HCT116 (cell line): ENCODE results near the gene BTNL8.

ENCODE experiments used
- CEBPB ChIP-seq: IDR thresholded peaks from 2 replicates; pipeline ENCODE4 v1.6.1; 2012; ENCODE audit warnings: low read depth
- CTCF ChIP-seq, 3 experiments: fragments of 200-600 bp in 1 of 3; sonication (generic) in 1 of 3; IDR thresholded peaks in 2 of 3; conservative IDR thresholded peaks in 1 of 3; 2 replicates each; pipeline ENCODE4 v1.5.1; 2012 to 2017; ENCODE audit warnings: low read depth in 2 of 3, low read length in 2 of 3, antibody characterized with exemption in 1 of 3, borderline replicate concordance in 1 of 3, control low read depth in 1 of 3, mild to moderate bottlenecking in 1 of 3, mixed read lengths in 1 of 3, mixed run types in 1 of 3, moderate library complexity in 1 of 3; ENCODE audit not compliant: insufficient read depth in 1 of 3
- EZH2 ChIP-seq: fragments of 200-600 bp; sonication (generic); IDR thresholded peaks from 2 replicates; pipeline ENCODE4 v1.6.1; 2017; ENCODE audit warnings: antibody characterized with exemption, mixed run types
- EZH2phosphoT487 ChIP-seq: fragments of 200-600 bp; IDR thresholded peaks from 2 replicates; pipeline ENCODE4 v1.6.1; 2018; ENCODE audit warnings: antibody characterized with exemption, borderline replicate concordance
- JUND ChIP-seq: IDR thresholded peaks from 2 replicates; pipeline ENCODE4 v1.6.1; 2012
- POLR2AphosphoS5 ChIP-seq: IDR thresholded peaks from 2 replicates; pipeline ENCODE4 v1.6.1; 2011; ENCODE audit warnings: mild to moderate bottlenecking, low read depth, low read length, moderate library complexity
- RAD21 ChIP-seq: IDR thresholded peaks from 2 replicates; pipeline ENCODE4 v1.6.1; 2012; ENCODE audit warnings: low read depth, mild to moderate bottlenecking
- SP1 ChIP-seq: IDR thresholded peaks from 2 replicates; pipeline ENCODE4 v1.6.1; 2012; ENCODE audit warnings: low read depth
- YY1 ChIP-seq: IDR thresholded peaks from 2 replicates; pipeline ENCODE4 v1.6.1; 2011; ENCODE audit warnings: low read length, low read depth, moderate library complexity, mild to moderate bottlenecking; ENCODE audit not compliant: insufficient replicate concordance; ENCODE audit errors: extremely low read depth
- TF ChIP-seq, protein P1 (sequence below): IDR thresholded peaks from 2 replicates; pipeline ENCODE4 v1.6.1; 2012; ENCODE audit warnings: low read depth
- TF ChIP-seq, protein P2 (sequence below): IDR thresholded peaks from 2 replicates; pipeline ENCODE4 v1.6.1; 2012

- TF ChIP-seq, protein P1, sequence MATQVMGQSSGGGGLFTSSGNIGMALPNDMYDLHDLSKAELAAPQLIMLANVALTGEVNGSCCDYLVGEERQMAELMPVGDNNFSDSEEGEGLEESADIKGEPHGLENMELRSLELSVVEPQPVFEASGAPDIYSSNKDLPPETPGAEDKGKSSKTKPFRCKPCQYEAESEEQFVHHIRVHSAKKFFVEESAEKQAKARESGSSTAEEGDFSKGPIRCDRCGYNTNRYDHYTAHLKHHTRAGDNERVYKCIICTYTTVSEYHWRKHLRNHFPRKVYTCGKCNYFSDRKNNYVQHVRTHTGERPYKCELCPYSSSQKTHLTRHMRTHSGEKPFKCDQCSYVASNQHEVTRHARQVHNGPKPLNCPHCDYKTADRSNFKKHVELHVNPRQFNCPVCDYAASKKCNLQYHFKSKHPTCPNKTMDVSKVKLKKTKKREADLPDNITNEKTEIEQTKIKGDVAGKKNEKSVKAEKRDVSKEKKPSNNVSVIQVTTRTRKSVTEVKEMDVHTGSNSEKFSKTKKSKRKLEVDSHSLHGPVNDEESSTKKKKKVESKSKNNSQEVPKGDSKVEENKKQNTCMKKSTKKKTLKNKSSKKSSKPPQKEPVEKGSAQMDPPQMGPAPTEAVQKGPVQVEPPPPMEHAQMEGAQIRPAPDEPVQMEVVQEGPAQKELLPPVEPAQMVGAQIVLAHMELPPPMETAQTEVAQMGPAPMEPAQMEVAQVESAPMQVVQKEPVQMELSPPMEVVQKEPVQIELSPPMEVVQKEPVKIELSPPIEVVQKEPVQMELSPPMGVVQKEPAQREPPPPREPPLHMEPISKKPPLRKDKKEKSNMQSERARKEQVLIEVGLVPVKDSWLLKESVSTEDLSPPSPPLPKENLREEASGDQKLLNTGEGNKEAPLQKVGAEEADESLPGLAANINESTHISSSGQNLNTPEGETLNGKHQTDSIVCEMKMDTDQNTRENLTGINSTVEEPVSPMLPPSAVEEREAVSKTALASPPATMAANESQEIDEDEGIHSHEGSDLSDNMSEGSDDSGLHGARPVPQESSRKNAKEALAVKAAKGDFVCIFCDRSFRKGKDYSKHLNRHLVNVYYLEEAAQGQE: no peak
- no peak for TF ChIP-seq CTCF (IDR thresholded peaks at IDR 0.05 in 2 of 3, conservative IDR thresholded peaks at IDR 0.05 in 1 of 3; ENCODE audit: borderline replicate concordance in 1 of 3, insufficient read depth in 1 of 3, low read depth in 2 of 3, low read length in 2 of 3)
- no peak for TF ChIP-seq CEBPB
- TF ChIP-seq SP1: no peak
- TF ChIP-seq POLR2AphosphoS5: no peak
- no peak for TF ChIP-seq EZH2
- TF ChIP-seq RAD21: no peak
- TF ChIP-seq EZH2phosphoT487: no peak
- no peak for TF ChIP-seq YY1
- TF ChIP-seq JUND: no peak
- TF ChIP-seq, protein P2, sequence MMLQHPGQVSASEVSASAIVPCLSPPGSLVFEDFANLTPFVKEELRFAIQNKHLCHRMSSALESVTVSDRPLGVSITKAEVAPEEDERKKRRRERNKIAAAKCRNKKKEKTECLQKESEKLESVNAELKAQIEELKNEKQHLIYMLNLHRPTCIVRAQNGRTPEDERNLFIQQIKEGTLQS: no peak
Observed at GRCh38 chr5:180938294-180938693, 39.3 kb downstream of the BTNL8 start.
